Glomerular visceral epithelial cell (primary cell): ENCODE data around the gene CCNC.

Source experiments
- DNase-seq: peaks from one replicate; pipeline ENCODE4 v3.0.0-alpha.2; 2016; ENCODE audit errors: extremely low spot score

CCNC gene, protein sequence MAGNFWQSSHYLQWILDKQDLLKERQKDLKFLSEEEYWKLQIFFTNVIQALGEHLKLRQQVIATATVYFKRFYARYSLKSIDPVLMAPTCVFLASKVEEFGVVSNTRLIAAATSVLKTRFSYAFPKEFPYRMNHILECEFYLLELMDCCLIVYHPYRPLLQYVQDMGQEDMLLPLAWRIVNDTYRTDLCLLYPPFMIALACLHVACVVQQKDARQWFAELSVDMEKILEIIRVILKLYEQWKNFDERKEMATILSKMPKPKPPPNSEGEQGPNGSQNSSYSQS

DNA sequence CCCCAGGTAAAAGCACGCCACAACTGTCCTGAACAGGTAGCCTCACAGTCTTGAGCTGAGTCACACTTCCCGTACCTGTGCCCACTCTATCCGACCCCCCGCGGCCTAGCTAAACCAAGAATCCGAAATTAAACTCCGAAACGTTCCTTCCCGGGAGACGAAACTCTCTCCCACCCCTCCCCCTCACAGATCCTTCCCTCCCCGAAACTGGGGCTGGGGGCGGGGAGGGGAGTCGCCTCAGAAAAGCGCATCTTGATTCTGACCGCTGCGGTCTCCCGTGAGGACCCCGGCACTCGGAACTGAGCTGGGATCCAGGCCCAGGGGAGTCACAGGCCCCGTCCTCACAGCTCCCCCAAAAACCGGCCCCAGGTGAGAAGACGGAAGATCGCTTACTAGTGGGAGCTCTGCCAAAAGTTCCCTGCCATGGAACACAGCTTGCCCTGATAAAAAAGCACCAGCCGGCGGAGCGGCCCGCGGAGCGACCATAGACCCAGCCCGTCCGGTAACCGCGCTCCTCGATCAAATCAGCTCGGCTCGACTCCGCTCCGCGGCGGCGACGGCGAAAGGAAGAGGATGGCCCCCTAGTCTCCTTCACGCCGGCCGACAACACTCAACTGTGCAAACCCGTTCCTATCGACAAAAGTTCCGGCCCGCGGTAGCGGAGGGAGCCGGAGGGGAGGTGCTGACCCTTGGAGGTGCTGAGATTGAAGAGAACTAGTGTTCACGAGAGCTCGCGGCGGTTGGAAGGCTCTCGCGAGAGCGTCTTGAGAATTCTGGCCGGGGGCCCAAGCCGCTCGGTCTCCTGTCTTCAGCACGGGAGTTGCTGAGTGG lies at the start of gene CCNC:
Gene CCNC, minus strand, starts transcription at position 558 of the 831 bp plus-strand sequence. Its CDS starts 133 bp downstream, at position 425.
- peak; percentile 96 for DNase-seq

DNA sequence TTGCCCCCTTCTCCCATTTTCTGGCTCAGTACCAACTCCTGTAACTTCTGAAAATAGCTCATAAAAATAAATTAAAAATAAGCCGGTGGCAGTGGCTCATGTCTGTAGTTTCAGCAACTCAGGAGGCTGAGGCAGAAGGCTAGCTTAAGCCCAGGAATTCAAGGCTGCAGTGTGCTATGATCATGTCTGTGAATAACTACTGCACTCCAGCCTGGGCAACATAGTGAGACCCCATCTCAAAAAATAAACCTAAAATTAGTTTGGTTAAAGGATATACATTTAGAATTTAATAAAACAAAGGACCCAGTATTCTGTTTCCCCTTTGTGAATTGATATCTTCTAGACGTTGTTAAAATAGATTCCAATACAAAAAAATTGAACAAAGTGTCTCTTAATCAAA lies 48.7 kb upstream of the CCNC start:
- no peak for DNase-seq

DNA sequence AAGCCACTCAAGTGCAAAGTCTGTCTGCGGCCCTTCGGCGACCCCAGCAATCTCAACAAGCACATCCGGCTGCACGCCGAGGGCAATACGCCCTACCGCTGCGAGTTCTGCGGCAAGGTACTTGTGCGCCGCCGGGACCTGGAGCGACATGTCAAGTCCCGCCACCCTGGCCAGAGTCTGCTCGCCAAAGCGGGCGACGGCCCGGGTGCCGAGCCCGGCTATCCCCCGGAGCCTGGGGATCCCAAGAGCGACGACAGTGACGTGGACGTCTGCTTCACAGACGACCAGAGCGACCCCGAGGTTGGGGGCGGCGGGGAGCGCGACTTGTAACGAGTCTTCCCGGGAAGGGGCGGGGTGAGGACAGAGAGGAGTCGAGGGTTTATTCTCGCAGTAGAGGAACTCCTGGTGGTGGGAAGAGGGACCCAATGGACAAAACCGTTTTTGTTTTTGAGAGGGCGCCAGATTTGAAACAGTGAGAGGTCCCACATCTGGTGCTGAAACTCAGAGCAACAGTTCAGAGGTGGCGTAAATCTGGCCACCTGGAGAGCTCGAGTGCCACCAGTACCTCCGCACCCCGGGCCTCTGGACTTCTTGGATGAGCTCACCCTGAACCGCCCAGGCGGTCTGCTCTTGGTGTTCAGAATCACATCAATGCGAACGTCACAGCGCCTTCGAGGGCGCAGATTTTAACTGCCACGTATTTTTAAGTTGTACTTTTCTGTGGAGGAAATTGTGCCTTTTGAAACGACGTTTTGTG lies 46.1 kb upstream of the CCNC start:
- no peak for DNase-seq

DNA sequence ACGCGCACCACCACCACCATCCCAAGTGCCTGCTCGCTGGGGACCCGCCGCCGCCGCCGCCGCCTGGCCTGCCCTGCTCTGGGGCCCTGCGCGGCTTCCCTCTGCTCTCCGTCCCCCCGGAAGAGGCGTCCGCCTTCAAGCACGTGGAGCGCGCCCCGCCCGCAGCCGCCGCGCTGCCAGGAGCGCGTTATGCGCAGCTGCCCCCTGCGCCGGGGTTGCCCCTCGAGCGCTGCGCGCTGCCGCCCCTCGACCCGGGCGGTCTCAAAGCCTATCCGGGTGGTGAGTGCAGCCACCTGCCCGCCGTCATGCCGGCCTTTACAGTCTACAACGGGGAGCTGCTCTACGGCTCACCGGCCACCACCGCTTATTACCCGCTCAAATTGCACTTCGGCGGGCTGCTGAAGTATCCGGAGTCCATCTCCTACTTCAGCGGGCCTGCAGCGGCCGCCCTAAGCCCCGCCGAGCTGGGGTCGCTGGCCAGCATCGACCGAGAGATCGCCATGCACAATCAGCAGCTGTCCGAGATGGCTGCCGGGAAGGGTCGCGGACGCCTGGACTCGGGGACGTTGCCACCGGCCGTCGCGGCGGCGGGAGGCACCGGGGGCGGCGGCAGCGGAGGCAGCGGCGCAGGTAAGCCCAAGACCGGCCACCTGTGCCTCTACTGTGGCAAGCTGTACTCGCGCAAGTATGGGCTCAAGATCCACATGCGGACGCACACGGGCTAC lies 45.4 kb upstream of the CCNC start:
- DNase-seq = peak; percentile 26

DNA sequence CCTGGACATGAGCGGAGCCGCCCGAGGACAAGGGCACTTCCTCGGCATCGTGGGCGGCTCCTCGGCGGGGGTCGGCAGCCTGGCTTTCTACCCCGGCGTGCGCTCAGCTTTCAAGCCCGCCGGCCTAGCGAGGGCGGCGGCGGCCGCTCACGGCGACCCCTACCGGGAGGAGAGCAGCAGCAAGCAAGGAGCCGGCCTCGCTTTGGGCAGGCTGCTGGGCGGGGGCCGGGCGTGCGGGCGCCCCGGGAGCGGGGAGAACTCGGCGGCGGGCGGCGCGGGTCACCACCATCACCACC lies 44.9 kb upstream of the CCNC start:
- peak; percentile 40 for DNase-seq

DNA sequence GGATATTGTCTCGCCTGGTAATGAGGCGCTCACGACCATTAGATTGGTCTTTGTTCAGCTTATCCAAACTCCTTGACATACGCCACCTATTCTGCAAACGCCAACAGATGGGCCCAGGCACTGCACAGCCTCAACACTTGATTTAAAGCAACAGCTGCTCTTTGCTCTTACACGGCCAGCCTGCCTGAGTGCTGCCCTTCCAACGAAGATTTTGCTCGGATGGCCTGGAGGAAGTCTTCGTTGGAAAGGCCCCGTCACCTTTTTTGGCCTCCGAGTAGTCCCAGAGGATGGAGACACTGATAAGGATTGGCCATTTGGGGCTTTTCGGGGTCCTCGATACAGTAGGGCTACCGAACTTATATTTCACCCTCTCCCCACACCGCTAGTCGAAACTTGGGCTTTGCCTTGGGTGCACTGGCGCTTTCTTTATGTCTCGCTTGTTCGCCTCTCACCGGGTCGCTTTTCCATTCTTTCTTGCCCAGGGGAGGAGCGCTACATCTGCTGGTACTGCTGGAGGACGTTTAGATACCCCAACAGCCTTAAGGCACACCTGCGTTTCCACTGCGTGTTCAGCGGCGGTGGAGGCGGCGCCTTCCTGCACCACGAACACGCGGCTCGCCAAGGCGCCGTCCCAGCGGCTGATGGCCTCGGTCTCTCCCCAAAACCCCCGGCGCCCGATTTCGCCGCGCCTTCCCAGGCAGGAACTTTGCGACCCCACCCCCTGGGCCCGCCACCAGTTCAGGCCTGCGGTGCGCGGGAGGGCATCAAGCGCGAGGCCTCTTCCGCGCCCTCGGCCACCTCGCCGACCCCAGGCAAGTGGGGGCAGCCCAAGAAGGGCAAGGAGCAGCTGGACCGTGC lies 44.3 kb upstream of the CCNC start:
- no peak for DNase-seq

DNA sequence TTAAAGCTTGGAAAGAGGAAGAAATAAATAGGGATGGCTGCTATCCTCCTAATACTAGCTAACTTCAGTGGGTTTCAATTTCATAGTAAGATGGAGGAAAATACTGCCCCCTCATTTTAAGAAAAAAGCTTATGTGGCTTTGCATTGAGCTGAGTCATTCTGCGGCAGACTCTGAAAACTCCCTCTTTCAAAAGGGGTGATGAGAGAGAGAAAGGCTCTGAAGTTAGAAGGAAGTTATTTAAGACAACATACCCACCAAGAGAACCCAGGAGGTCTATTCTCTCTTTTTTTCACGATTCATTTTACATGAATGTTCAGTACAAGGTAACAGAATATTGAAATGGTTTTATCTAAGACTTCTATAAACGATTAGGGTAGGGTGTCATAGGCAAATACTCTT lies 42.7 kb upstream of the CCNC start:
- DNase-seq = no peak

DNA sequence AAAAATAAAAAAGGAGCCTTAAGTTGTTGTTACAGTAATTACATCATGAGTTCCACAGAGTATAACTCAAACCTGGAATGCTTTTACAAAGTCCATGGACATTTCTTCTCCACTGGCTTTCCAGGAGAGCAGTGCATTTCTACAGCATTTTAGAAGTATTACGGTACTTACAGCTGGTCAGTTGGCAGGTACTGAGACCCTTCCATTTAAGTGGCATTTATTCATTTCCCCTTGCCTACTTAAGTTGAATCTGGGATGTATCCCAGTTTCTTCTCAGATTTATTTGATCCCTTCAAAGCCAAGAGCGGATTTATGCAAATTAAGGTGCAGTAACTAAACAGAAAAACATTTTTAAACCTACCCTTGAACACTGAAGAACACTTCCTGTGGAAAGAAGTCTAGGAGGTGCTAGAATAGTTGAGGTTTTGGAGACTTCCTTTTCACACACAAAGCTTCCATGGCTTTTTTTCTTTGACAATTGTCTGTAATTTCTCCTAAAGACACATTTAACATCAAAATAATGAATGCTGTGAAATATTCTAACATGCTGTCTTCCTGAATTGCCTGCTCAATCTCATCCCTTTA lies 41.5 kb upstream of the CCNC start:
- DNase-seq = no peak

DNA sequence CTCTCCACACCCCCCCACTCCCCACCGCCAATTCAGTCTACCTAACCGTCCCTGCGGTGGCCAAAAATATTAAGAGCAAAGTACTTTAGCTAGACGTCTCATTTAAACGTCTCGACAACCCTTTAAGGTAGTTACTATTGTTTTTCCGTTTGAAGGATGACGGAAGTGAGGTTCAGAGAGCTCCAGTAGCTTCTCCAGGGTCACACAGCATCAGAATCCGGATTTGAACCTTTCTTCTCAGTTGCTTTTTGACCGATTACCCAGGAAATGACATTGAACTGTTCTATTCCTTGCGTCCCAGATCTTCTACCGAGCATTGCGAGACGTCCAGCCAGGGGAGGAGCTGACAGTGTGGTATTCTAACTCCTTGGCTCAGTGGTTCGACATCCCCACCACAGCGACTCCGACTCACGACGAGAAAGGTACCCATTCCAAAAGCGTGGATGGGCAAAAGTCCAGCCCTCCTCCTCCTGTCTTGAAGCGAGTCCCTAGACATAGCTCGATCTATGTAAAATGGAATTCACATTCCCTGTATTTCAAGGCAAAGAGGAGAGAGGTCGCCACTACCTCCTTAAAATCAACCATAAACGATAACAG lies 40.5 kb upstream of the CCNC start:
- no peak for DNase-seq

DNA sequence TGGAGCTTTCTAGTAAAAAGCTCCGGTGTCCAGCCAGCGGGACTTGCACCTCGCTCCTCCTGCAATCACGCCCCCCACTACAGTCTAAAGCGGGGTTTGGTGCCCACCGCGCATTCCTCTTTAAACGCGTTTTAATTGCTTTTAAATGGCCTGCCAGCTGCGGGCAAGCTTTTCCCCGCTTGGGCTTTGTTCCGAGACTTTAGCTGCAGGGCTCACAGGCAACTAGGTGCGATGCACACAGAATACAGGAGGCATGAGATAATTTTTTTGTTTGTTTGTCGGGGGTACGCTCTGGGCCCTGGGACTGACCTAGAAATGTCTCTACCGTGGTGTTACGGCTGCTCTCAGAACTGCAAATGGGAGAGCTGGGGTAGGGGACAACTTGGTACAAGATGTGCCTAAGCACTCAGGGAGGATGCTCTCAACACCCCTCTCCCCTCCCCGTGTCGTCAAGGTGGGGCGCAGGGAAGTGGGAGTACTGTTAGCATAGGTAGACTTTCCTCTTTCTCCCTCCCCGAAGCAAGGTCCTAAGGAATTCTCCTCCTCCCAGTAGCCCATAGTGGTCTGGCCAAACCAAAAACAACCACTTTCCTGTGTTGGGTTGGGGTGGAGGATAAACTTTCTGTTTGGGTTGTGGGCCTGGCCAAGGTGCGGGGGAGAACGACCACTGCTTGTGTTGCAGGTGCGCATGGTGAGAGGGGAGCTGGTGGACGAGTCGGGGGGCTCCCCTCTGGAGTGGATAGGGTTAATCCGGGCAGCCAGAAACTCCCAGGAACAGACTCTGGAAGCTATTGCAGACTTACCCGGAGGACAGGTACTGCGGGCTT lies 39.8 kb upstream of the CCNC start:
- no peak for DNase-seq

DNA sequence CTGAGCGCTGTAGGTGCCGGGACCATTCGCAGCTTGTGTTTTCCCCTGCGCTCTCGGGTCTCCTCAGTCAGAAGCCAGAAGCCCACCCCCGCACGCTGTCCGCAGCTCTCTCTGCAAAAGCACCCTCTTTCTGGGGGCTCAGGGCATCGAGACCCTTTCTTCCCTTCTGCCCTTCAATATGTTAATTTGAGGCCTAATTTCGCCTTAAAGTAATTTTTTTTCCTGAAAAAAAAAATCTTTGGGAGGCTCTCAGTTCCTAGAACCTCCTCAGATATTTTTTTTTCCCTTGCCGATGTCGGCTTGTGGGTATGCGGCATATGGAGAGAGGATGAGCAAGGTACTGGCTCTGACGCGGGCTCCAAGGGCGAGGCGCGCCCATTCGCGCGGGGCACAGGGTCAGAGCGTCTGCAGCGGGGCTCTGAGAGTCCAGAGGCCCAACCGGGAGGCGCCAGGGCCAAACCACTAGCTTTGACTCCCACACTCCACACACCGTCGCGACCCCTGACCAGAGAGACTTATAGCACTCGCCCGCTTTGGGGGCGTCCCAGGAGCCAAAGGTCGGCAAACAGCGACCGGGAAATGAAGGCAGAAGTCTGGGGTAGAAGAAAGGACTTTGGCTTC lies 39.1 kb upstream of the CCNC start:
- DNase-seq = no peak

DNA sequence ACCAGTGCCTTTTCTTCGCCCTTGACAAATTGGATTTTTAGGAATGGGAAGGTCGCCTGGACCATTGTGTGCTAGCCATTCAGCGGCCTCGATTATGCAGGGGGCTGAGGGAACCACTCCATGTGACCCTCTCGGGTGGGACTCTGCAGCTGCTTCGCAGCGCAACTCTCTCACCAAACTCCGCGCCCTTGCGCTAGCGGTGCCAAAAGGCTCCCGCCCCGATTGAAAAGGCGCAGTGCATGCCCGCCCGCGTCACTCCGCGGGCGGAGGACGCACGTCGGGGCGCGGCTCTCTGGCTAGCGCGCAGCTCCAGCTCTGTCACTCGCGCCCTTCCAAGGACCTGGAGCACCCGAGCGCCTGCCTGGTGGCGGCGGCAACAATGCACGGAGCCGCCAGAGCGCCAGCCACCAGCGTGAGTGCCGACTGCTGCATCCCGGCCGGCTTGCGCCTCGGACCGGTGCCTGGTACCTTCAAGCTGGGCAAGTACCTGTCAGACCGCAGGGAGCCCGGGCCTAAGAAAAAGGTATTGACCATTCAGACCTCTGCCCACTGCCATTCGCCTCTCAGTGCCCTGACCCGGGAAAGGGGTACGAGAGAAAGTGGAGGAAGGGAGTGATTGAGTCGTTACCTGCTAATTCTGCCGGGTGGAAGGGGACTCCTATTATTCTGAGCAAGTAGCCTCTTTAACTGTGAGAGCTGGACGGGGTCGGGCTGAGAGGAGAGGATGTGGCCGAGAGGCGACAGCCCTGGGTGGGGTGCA lies 38.4 kb upstream of the CCNC start, which contains the start of gene PRDM13:
Gene PRDM13, plus strand, starts transcription at position 178 of the 760 bp plus-strand sequence. Its CDS starts 202 bp downstream, at position 380.
- DNase-seq = no peak

DNA sequence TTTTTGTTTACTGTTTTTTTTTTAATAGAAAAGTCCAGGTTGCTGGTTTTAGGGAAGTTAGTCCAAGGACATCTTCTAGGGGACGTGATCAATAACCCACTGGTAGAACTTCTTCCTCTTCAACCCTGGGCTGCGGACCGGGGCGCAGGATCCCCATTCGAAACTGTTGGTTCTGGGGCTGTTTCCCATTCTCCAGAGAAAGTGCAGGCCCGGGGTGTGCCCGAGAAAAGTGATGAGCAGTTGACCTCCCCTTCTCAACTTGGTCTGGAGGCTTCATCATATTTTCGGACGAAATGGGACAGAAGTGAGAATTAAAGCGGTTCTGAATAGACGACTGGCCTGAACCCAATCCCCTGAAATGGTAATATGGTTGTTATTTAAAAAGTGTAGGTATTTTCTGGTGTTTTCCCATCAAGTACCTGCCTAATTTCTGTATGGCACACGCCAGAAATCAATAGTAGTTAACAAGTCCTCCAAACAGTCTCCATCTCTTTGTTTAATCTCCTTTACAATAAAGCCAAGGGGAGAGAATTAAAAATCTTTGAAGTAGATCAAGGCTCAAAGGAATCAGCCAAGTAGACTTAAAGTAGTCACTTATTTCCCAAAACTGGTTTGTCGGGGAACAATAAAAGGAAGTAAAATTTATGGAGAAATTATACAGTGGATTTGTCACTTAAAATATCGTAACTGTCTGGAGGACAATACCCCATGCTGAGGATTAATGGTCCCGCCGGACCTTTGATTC lies 37.6 kb upstream of the CCNC start:
- DNase-seq = no peak

DNA sequence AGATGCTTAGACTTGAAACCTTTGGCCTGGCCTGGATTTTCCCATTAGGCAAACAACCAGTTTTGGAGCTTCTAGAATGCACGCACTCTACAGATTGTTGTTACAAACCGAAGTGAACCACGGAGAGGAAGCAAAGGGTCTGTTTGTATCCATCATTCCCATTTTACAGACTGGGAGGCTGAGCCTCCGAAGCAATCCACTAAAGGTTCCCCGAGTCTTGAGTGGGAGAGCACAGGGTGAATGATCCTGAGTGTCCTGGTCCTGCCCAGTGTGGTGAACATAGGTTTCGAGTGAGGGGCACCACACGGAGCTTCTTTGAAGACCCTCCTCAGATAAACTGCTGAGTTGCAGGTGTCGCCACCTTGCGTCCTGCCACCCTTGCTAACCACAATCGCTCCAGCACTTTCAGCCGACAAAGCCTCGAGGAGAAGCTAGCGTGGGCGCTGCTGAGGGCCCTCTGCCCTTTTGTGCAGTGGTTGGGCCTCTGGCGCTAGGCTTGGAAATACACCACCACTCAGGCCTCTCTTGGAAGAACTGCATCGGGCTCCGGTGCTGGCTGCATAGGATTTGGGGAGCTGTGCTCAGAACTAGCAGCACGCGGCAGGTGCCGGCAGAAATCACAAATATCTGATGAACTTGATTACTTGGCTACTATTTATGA lies 36.7 kb upstream of the CCNC start:
- DNase-seq = no peak

DNA sequence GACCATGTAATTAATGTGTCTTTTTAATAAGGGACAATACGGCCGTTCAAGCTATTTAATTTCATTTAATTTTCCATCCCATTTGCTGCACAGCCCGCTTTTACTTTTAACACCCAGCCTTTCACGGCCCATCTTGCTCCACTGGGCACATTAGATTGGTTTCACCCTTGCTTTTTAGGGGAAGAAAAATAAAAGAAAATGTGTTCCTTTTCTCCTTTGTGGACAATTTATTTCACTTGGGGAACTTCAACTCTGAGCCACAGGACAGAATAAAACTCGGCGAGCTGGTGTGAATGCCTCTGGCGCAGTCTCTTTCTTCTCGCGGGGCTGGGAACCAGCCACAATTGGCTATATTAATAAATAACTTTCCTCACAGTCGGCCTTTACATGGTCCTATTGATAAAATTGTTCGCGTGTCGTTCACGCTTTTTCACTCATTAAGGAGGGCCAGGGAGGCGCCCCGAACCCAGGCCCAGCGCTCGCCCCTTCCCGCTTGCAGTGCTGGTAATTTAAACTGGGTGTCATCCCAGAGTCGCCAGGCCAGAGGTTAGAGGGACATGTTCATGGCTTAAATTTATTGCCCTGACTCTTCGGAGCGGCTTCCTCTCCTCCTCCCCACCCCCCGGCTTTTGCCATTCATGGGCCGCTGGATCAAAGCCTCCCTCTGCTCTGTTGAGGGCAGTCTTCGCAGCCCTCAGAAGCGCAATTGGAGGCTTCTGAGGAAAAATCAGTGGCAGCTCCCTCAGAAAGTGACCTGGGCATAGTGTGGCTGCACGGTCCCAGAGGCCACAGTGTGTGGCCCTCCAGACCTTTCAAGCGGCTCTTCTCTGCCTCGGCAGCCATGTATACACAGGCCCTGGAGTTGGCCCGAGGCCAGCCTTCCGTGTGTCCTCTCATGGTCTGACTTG lies 36.0 kb upstream of the CCNC start:
- DNase-seq = no peak
